ENCODE data around the gene GDPD5.
A peak's percentile ranks its signal among the peaks of the same experiment; 100 is the strongest.

The GDPD5 gene

DNA sequence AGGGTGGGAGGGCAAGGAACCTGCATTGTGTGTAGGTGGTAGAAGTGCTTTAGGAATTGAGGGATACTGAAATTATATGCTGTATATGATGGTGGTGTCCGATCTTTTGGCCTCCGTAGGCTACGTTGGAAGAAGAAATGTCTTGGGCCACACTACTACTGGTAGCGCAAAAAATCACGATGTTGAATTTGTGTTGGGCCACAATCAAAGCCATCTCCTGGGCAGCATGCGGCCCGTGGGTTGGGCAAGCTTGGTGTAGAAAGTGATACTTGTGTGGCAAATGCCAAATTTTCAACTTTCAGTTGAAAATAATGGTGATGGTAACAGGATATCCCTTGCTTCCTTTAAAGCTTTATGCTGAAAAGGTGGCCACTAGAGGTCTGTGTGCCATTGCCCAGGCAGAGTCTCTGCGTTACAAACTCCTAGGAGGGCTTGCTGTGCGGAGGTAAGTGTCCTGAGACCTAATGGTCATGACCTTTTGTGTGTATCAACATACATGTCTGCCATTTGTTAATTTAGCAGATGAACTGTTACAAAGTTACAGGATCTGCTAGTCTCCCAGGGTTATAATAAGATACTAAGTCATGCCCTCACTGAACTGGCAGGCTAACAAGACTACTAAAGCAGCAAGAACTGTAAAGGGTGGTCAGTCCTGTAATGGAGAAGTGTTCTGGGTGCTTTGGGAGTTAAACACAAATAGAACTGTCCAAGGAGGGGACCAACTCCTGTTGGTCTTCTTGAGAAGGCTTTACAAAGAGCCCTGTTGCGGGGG is 123.6 kb downstream of the GDPD5 start:
- no peak for DNase-seq (ENCODE audit: low read depth in 2 of 2)

DNA sequence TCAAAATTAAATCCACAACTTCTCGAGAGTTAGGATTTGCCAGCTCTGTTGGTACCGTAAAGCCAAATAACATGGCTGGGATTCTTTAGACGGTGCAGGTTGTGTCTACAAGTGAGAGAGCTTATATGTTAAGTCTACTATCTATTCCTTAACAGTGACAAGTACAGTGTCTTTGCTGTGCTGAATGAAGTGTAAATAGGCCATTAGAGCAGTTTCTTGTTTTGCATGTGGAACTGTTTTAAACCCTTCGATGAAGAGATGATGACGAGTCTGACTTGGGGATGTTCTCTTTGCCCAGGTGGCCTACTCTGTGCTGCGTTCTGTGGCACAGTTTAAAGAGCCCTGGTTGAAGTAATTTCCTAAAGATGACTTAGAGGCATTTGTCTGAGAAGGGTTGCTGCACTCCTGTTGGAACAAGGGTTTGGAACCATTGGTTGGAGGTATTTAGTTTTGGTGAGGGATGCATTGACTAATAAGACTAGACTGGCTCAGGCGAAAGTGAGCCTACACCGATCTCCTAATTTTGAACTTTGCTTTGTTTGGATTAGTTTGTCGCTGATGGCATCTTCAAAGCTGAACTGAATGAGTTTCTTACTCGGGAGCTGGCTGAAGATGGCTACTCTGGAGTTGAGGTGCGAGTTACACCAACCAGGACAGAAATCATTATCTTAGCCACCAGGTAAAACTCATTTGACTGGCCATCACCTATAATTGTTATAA is 125.4 kb downstream of the GDPD5 start:
- DNase-seq (ENCODE audit: low read depth in 2 of 2), result no peak

DNA sequence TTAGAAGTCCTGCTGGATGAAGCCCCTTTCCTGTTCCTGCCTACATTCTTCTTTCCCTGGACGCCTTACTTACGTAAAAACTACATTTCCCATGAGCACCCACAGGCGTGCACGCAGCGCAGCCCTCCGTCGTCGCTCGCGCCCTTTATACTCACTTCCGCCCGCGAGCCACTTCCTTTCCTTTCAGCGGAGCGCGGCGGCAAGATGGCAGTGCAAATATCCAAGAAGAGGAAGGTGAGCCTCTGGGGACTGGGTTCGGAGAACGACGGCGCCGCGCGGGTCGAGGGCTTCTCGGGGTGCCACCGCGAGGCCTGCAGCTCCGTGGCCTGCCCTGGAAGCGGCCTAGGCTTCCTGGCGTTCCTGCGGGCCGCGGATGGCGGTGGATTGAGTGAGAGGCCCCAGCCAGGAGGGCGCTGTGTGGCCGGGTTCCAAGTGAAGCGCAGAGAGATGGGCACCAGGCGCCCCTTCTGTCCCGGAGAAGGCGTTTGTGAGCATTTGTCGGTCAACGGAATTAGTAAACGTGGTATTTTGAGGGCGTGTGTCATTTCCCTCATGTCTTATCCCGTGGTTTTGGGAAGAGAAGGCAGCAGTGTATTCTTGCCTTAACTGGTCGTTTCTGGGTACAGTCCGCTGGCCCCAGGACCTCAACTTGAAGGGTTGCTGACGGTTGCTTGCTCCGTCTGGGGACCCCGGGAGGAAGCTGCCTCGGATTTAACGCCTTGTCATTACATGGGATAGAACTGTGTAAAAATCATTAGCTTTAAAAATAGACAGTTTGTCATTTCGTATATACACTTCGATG is 126.2 kb downstream of the GDPD5 start, which contains the start of gene RPS3:
Gene RPS3, plus strand, starts transcription at position 175 of the 802 bp plus-strand sequence. Its CDS starts 30 bp downstream, at position 205.
- peak; percentile 77 to 82 for DNase-seq (ENCODE audit: low read depth in 2 of 2)

DNA sequence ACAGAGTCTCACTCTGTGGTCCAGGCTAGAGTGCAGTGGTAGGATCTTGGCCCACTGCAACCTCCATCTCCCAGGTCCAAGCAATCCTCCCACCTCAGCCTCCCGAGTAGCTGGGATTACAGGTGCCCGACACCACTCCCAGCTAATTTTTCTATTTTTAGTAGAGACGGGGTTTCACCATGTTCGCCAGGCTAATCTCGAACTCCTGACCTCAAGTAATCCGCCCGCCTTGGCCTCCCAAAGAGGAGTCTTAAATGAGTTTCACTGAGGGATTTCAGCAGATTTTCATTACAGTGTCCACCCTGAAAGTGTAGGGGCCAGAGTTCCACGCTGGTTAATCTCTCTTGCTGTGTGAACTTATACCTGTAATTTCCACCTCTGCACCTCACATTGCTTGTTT is 126.8 kb downstream of the GDPD5 start:
- no peak for DNase-seq (ENCODE audit: low read depth in 2 of 2)

DNA sequence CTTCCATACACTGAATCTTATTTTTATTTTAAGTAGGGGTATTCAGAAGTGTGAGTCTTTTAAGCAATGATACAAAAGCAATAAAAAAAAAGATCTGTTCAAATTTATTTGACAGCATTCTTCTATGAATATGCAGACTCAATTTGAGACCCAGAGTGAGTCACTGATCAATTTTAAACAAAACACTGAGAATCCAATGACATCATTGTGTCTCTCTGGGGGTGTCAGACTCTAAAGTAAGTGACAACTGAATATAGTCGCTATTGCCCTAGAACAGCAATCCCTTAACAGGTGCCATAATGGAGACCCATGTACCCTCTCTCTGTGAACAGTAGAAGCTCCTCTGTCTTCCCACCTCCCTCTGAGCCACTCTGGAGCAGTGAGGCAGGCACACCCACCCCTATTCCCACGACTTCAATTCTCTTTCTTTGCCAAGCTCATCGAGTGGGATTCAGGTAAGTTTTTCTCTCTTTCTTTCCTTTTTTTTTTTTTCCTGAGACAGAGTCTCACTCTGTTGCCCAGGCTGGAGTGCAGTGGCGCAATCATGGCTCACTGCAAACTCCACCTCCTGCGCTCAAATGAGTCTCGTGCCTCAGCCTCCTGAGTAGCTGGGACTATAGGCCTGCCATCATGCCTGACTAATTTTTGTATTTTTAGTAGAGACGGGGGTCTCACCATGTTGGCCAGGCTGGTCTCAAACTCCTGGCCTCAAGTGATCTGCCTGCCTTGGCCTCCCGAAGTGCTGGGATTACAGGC is 131.5 kb downstream of the GDPD5 start:
- DNase-seq (ENCODE audit: low read depth in 2 of 2), result no peak

DNA sequence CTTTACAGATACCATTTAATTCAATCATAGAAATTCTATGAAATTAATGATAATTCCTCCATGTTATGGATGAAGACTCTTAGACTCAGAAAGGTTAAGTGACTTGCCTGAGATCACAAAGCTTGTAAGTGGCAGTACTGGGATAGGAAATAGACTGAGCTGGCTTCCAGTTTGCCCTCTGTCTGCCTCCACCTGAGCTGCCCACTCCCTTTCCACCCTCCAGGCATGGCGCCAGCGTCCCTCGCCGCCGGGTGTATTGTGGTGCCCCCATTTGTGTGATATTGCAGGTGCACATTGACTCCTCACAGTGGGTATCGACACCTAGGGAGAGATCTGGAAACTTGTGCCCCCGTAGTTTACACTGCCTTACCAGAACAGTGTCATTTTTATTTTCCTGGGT is 135.8 kb downstream of the GDPD5 start:
- no peak for DNase-seq (ENCODE audit: low read depth in 2 of 2)

DNA sequence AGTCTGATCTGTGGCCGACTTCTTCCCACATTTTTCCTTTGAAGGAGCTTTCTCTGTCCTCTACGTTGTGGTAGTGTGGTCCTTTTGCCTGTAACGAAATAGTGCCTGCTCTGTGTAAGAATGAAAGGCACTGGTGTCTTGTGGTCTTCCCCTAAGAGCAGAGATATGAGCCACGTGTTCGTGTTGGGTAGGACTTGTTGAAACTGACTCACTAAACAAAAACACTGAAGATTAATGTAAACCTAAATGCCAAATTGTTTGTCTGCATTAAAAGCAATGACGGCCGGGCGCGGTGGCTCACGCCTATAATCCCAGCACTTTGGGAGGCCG is 136.5 kb downstream of the GDPD5 start:
- DNase-seq (ENCODE audit: low read depth in 2 of 2), result no peak

DNA sequence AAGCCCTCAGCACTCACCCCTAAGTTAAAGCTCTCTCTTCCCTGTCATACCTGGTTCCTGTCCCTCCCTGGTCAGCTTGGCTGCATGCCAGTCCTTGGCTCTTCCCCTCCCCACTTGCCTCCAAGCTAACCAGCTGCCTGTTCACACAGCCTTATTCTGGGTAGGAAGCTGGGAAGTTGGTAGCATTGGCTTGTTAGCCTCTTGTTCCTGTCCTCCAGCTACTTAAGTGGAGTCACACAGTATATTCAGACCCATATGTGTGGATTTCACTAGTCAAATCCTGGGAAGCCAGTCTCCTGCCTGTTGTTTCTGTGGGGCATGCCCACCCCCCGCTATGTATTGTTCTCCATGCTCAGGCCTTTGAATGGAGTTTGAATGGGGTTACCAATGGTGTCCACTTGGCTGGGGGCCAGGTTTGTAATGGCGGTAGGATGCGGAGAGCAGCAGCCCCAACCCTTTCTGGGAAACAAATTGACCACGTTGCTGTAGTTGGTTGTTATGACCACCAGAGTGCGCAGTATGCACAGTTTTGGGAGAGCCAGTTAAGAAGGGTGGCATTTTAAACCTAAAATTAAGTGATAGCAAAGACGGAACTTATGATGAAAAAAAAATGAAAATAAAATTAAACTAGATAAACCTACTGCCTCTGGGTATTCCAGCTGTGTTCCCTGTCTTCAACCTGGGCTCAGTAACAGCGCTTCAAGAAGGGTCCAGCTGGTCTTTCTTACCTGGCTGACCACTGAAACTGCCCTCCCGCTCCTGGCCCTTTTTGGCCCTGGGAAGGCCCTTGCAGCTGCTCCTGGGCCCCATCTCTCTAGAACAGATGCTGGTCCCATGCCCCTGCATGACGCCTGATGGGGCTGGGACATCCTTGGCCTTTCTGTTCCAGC is 137.1 kb downstream of the GDPD5 start:
- peak; percentile 37 to 49 for DNase-seq (ENCODE audit: low read depth in 2 of 2)

DNA sequence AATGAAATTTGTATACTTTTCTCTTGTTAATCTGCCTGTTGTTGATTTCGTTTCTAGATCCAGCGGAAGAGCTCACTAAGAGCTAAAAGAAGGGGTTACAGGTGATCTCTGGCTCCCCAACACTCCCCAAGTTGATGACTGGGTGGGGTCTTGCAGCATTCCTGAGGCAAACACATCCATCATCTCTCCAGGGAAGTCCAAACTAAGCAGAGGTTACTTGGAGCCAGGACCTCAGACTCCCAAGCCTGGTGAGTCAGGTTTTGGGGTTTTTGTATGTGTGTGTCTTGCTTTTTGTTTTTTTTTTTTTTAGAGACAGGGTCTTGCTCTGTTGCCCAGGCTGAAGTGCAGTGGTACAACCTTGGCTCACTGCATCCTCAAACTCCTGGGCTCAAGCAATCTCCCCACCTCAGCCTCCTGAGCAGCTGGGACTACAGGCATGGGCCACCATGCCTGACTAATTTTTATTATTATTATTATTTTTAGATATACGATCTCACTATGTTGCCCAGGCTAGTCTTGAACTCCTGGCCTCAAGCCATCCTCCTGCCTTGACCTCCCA is 137.9 kb downstream of the GDPD5 start:
- no peak for DNase-seq (ENCODE audit: low read depth in 2 of 2)

DNA sequence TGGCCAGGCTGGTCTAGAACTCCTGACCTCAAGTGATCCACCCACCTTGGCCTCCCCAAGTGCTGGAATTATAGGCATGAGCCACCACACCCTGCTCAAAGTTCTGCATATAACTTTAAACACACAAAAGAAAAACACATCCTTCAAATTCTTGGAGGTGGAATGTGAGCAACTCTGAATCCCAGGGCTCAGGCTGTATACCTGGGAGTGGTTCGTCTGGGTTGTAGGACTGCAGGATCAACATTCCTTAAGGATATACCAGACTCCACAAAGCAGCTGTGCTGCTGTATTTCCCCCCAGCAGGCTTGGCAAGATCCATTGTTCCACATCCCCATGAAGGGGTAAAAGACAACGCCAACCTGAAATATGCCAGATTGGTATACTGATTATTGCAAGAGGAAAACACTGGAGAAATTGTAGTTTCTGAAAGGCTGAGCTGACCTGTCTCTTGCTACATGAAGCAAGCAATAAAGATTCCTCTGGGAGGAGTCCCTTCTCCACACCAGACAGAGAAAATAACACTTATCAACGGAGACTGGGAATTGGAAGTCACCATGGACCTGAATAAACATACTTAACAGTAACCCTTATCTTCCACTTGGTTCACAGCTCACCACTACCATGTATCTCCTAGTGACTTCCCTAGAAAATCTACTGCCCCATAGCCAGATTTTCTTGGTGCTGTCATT is 138.7 kb downstream of the GDPD5 start:
- no peak for DNase-seq (ENCODE audit: low read depth in 2 of 2)
